ENCODE data around the gene DHRS13.

Gene DHRS13

DNA sequence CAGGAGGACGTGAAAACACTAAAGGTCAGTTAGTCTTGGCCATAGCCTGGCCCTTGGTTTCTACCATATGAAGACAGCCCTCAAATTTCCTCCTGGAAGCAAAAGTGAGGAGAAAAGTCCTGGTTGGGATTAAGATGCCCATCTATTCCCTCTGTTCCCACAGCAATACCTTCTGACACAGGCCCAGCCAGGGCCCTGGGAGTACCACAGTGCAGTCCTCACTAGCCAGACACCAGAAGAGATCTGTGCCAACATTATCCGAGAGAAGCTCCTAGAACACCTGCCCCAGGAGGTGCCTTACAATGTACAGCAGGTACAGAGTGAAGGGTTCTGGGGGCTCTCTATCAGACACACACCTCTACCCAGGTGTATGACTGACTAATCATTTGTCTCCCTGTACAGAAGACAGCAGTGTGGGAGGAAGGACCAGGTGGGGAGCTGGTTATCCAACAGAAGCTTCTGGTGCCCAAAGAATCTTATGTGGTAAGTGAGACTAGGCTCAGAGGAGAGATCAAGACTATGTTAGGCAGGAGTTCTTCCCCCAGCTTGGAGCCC lies 44.0 kb downstream of the DHRS13 start:
- TF ChIP-seq, protein P1, sequence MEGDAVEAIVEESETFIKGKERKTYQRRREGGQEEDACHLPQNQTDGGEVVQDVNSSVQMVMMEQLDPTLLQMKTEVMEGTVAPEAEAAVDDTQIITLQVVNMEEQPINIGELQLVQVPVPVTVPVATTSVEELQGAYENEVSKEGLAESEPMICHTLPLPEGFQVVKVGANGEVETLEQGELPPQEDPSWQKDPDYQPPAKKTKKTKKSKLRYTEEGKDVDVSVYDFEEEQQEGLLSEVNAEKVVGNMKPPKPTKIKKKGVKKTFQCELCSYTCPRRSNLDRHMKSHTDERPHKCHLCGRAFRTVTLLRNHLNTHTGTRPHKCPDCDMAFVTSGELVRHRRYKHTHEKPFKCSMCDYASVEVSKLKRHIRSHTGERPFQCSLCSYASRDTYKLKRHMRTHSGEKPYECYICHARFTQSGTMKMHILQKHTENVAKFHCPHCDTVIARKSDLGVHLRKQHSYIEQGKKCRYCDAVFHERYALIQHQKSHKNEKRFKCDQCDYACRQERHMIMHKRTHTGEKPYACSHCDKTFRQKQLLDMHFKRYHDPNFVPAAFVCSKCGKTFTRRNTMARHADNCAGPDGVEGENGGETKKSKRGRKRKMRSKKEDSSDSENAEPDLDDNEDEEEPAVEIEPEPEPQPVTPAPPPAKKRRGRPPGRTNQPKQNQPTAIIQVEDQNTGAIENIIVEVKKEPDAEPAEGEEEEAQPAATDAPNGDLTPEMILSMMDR (IDR thresholded peaks at IDR 0.05; ENCODE audit: insufficient read depth, low read depth, low read length, missing control alignments), result no peak
- DNase-seq (ENCODE audit: low read depth), result no peak
- no peak overlapping the region for H3K4me3 ChIP-seq (ENCODE audit: low read depth, low read length)

DNA sequence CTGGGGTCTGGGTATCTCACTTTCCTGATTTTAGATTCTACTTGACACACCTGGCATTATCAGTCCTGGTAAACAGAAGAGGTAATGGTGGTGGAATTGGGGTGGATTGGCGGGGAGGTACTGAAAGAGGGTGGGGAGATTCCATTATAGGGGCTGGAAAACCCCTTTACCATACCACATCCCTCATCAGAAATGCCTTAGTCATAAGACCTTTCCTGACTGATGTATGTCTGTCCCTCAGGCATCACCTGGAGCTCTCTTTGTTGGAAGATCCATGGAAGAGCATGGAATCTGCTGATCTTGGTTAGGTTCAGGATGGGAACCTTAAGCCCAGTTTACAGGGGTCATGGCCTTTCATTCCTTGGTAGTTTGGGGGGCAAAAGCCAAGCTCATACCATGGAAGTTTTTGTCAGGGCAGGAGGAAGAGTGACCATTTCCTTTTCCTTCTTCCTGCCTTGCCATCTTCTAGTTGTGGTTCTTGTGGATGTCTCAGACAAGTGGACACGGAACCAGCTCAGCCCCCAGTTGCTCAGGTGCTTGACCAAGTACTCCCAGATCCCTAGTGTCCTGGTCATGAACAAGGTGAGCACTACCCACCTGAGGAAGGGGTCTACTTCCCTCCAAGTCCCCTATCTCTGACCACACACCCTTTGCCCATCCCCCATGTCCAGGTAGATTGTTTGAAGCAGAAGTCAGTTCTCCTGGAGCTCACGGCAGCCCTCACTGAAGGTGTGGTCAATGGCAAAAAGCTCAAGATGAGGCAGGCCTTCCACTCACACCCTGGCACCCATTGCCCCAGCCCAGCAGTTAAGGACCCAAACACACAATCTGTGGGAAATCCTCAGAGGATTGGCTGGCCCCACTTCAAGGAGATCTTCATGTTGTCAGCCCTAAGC lies 44.7 kb downstream of the DHRS13 start:
- H3K4me3 ChIP-seq (ENCODE audit: low read depth, low read length), result no peak overlapping the region
- TF ChIP-seq, protein P1 (IDR thresholded peaks at IDR 0.05; ENCODE audit: insufficient read depth, low read depth, low read length, missing control alignments), result no peak
- peak; percentile 43 for DNase-seq (ENCODE audit: low read depth)

DNA sequence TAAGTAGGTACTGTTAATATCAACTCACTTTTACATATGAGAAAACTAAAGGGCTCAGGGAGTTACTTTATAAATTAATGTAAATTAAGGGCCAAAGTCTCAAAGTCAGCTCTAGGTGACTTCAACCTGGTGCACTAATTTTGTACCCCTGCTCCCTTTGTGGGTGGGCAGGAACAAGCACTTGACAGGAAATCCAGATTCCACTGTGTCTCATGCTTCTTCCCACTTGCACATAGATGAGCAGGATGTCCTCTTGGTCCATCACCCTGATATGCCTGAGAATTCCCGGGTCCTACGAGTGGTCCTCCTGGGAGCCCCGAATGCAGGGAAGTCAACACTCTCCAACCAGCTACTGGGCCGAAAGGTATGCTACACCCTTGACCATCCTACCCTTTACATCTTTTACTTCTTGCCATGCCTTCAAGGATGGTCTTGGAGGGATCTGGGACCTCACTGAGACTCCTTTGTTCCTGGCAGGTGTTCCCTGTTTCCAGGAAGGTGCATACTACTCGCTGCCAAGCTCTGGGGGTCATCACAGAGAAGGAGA lies 46.8 kb downstream of the DHRS13 start:
- H3K4me3 ChIP-seq (ENCODE audit: low read depth, low read length), result no peak overlapping the region; the same call in 1 of the 2 replicates
- TF ChIP-seq, protein P1 (IDR thresholded peaks at IDR 0.05; ENCODE audit: insufficient read depth, low read depth, low read length, missing control alignments), result no peak
- DNase-seq (ENCODE audit: low read depth), result no peak

DNA sequence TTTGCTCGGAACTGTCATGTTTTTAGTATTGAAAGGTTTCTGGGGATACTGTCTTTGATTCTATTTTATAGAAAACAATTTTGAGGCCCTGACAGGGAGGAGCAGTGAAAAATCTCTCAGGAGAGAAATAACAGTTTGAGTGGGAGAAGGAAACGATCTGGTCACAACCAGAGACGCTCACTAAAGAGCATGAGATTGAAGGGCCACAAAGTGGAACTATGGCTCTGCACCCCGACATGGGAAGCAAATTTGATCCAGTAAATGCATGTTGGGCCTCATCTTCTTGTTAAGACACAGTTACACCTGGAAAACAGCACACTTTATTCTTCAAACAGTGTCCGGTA lies 47.6 kb downstream of the DHRS13 start:
- TF ChIP-seq, protein P1 (IDR thresholded peaks at IDR 0.05; ENCODE audit: insufficient read depth, low read depth, low read length, missing control alignments), result no peak
- peak overlapping the region; percentile 81 for H3K4me3 ChIP-seq (ENCODE audit: low read depth, low read length)
- no peak for DNase-seq (ENCODE audit: low read depth)

DNA sequence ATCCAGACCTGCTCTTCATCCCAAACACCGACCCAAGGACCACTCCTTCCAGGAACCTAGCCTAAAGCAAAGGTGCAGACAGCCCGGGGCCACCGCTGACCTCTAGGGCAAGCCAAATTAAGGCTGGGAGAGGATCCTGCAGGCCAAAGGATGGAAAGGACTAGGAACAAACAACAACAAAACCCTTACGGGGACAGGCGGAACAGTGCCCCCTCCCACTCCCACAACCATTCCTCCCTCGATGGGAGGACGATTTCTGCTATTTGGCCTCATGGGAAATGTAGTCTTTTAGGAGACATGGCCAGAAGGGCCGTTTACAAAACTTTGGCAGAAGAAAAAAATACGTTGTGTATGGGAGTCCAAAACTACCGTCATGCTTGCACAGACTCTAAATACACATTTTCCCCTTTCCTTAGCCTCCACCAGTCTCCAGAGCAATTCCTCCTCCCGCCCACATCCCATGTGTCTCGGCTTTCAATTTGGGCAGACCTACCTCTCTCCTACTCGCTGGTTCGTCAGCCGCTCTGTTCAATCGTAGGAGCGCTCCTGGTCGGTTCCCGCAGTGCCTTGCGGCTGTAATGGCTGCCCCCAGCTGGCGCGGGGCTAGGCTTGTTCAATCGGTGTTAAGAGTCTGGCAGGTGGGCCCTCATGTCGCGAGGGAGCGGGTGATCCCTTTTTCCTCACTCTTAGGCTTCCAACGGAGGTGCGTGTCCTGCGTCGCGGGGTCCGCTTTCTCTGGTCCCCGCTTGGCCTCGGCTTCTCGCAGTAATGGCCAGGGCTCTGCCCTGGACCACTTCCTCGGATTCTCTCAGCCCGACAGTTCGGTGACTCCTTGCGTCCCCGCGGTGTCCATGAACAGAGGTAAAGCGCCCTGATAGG lies 48.2 kb downstream of the DHRS13 start, which contains the start of gene ERAL1:
TSS of gene ERAL1 (plus strand) at position 560 of the 879 bp plus-strand sequence. CDS start at position 579, 19 bp downstream.
- DNase-seq (ENCODE audit: low read depth), result peak; percentile 90
- peak within 1 kb of the TSS; percentile 81 for H3K4me3 ChIP-seq (ENCODE audit: low read depth, low read length)
- TF ChIP-seq, protein P1 (IDR thresholded peaks at IDR 0.05; ENCODE audit: insufficient read depth, low read depth, low read length, missing control alignments), result no peak

DNA sequence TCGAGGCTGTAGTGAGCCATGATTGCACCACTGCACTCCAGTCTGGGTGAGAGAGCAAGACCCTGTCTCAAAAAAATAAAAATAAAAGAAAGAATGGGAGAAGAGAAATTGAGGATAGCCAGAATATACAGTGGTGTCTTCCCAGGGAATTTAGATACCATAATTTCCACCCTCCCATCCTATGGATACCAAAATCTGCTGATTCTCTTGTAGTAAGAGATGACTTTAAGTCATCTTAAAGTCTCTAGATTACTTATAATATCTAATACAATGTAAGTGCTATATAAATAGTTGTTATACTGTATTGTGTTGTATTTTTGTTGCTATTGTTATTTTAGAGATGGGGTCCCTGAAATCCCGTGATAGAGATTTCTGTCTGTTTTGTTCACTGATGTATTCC lies 49.6 kb downstream of the DHRS13 start:
- H3K4me3 ChIP-seq (ENCODE audit: low read depth, low read length), result no peak overlapping the region
- TF ChIP-seq, protein P1 (IDR thresholded peaks at IDR 0.05; ENCODE audit: insufficient read depth, low read depth, low read length, missing control alignments), result no peak
- DNase-seq (ENCODE audit: low read depth), result no peak
